ENCODE measurements around the gene CD40.

- TF ChIP-seq POLR2A (IDR thresholded peaks at IDR 0.05; ENCODE audit: low read length) (no peak), GATA1 (IDR thresholded peaks at IDR 0.05; ENCODE audit: low read depth, low read length) (no peak)
Measured at GRCh38 chr20:46085179-46085851, 32.8 kb upstream of the CD40 start.
